HG03460 (cell line): ENCODE results near the gene NEK7.
"Not testable (repeated sequence)": the region's sequence is repeated elsewhere in the genome, so short reads cannot be mapped to it uniquely, and the experiment has no call there.

Experiments used
- ATAC-seq: cut with Tn5 transposase; IDR thresholded peaks from one replicate; pipeline ENCODE4 v1.9.1; 2021; ENCODE audit not compliant: unreplicated experiment

NEK7 gene

GRCh38 chr1:198203434-198203833 is 46.6 kb downstream of the NEK7 start:
- no peak for ATAC-seq

GRCh38 chr1:198205016-198205684 is 48.4 kb downstream of the NEK7 start:
- ATAC-seq = no peak

- no peak for ATAC-seq
These were observed 49.5 kb downstream of the NEK7 start for GRCh38 chr1:198206292-198206691.

- no peak for ATAC-seq
These were observed 54.9 kb downstream of the NEK7 start for GRCh38 chr1:198211696-198212095.

GRCh38 chr1:198212126-198212525 is 55.3 kb downstream of the NEK7 start:
- no peak for ATAC-seq

- ATAC-seq = no peak
These were observed 55.9 kb downstream of the NEK7 start for GRCh38 chr1:198212675-198213074.

- ATAC-seq = no peak
These were observed 58.1 kb downstream of the NEK7 start for GRCh38 chr1:198214924-198215323.

- ATAC-seq = no peak
These were observed 63.6 kb downstream of the NEK7 start for GRCh38 chr1:198220428-198220827.

- not testable (repeated sequence) for ATAC-seq
These were observed 70.2 kb downstream of the NEK7 start for GRCh38 chr1:198227010-198227409.

- not testable (repeated sequence) for ATAC-seq
These were observed 70.7 kb downstream of the NEK7 start for GRCh38 chr1:198227454-198227853.

GRCh38 chr1:198228925-198229324 is 72.1 kb downstream of the NEK7 start:
- ATAC-seq = no peak

GRCh38 chr1:198231779-198232178 is 75.0 kb downstream of the NEK7 start:
- ATAC-seq = no peak

- no peak for ATAC-seq
These were observed 75.6 kb downstream of the NEK7 start for GRCh38 chr1:198232378-198232777.

GRCh38 chr1:198232940-198233675 is 76.3 kb downstream of the NEK7 start:
- ATAC-seq = no peak

GRCh38 chr1:198234520-198235251 is 77.9 kb downstream of the NEK7 start:
- ATAC-seq = no peak

- no peak for ATAC-seq
These were observed 81.3 kb downstream of the NEK7 start for GRCh38 chr1:198238121-198238520.

- no peak for ATAC-seq
These were observed 84.8 kb downstream of the NEK7 start for GRCh38 chr1:198241553-198241952.

- no peak for ATAC-seq
These were observed 88.0 kb downstream of the NEK7 start for GRCh38 chr1:198244772-198245171.

GRCh38 chr1:198245379-198245778 is 88.6 kb downstream of the NEK7 start:
- no peak for ATAC-seq

- no peak for ATAC-seq
These were observed 89.5 kb downstream of the NEK7 start for GRCh38 chr1:198246337-198246736.

- peak; percentile 72 for ATAC-seq
These were observed 96.5 kb downstream of the NEK7 start for GRCh38 chr1:198253259-198253658.

- peak; percentile 98 for ATAC-seq
These were observed 96.9 kb downstream of the NEK7 start for GRCh38 chr1:198253668-198254067.
